GM12878 (cell line): Measurements from ENCODE around the gene METTL3. TPM values are rescaled to one million over a fixed set of nuclear protein-coding genes. Genes with fewer than 3 reads are reported as not detected.

Source experiments
- ATAC-seq: fragments of 200-7000 bp; cut with Tn5 transposase; 3 replicates; pipeline ENCODE4 v1.9.1; 2020; ENCODE audit warnings: mild to moderate bottlenecking, moderate library complexity
- BruUV-seq: library from RNA; stranded (reverse); fragments of 400-500 nt; replicated peaks from 2 replicates; lab custom pipeline; 2021; lab: Mats Ljungman, UMichigan
- CTCF ChIA-PET: fragments of 300-600 bp; sonication (Branson Sonifier 250); formaldehyde crosslinking; extraction: SDS; loops from one replicate; lab custom pipeline; 2021; ENCODE audit warnings: inconsistent platforms; lab: Yijun Ruan, JAX
- POLR2A ChIA-PET: fragments of 350-600 bp; formaldehyde crosslinking; extraction: SDS; loops from one replicate; lab custom pipeline; 2021; ENCODE audit warnings: inconsistent platforms; lab: Charles Lee
- RAD21 ChIA-PET: fragments of 300-600 bp; sonication (Branson Sonifier 250); formaldehyde crosslinking; loops from one replicate; lab custom pipeline; 2023; ENCODE audit warnings: antibody characterized with exemption; ENCODE audit not compliant: unreplicated experiment; lab: Charles Lee
- SMC1A ChIA-PET: fragments of 300-600 bp; sonication (Branson Sonifier 250); formaldehyde crosslinking; loops from one replicate; lab custom pipeline; 2023; ENCODE audit not compliant: unreplicated experiment, uncharacterized antibody; lab: Charles Lee
- DNase-seq: peaks from one replicate; pipeline ENCODE4 v3.0.0-alpha.2; 2011; ENCODE audit warnings: low read depth, low spot score
- FAIRE-seq: peaks from 3 replicates; lab custom pipeline; 2011; peaks lifted over from hg19 to GRCh38; lab: Jason Lieb, UNC
- H2AFZ ChIP-seq: 2 replicates; pipeline ENCODE4 v1.6.0; 2011; ENCODE audit warnings: low read depth, low read length, control low read depth; ENCODE audit not compliant: control insufficient read depth
- H3K27ac ChIP-seq: 2 replicates; pipeline ENCODE4 v1.5.1; 2011; ENCODE audit warnings: control low read depth; ENCODE audit not compliant: control insufficient read depth, insufficient read depth
- H3K27me3 ChIP-seq, 2 experiments: replicated peaks in 1 of 2; 2 replicates each; pipeline versions ENCODE4 v1.6.0 to v1.6.1; 2011; ENCODE audit warnings: low read length in 1 of 2; ENCODE audit not compliant: control insufficient read depth in 2 of 2, insufficient read depth in 2 of 2
- H3K36me3 ChIP-seq, 2 experiments: 2 replicates each; pipeline ENCODE4 v1.5.1; 2011; ENCODE audit warnings: low read length in 1 of 2; ENCODE audit not compliant: control insufficient read depth in 2 of 2, insufficient read depth in 2 of 2
- H3K4me1 ChIP-seq: 2 replicates; pipeline ENCODE4 v1.6.1; 2011; ENCODE audit warnings: mild to moderate bottlenecking, low read length, moderate library complexity, mixed read lengths; ENCODE audit not compliant: control insufficient read depth, insufficient read depth
- H3K4me2 ChIP-seq: 2 replicates; pipeline ENCODE4 v1.6.0; 2011; ENCODE audit warnings: control low read depth; ENCODE audit not compliant: control insufficient read depth, insufficient read depth
- H3K4me3 ChIP-seq: fragments of 200-600 bp; sonication (generic); 2 replicates; pipeline ENCODE4 v1.5.1; 2016
- H3K79me2 ChIP-seq: 2 replicates; pipeline ENCODE4 v1.6.0; 2011; ENCODE audit warnings: low read length; ENCODE audit not compliant: control insufficient read depth, insufficient read depth
- H3K9ac ChIP-seq: 2 replicates; pipeline ENCODE4 v1.8.0; 2011; ENCODE audit warnings: low read length, control low read depth, mixed read lengths; ENCODE audit not compliant: control insufficient read depth, insufficient read depth
- H3K9me3 ChIP-seq: replicated peaks from 3 replicates; pipeline ENCODE4 v1.5.1; 2011; ENCODE audit warnings: mild to moderate bottlenecking, low read length; ENCODE audit not compliant: control insufficient read depth, insufficient read depth
- H4K20me1 ChIP-seq: 2 replicates; pipeline ENCODE4 v1.6.0; 2011; ENCODE audit not compliant: control insufficient read depth, insufficient read depth
- BHLHE40 ChIP-seq, 2 experiments: fragments of 450-650 bp in 1 of 2; IDR thresholded peaks; 2 replicates each; pipeline ENCODE4 v1.6.1; 2011 to 2017; ENCODE audit warnings: low read depth in 2 of 2, borderline replicate concordance in 1 of 2, improper control_type of control experiment in 1 of 2, low read length in 1 of 2, mild to moderate bottlenecking in 1 of 2
- BMI1 ChIP-seq: fragments of 450-650 bp; IDR thresholded peaks from 2 replicates; pipeline ENCODE4 v1.6.1; 2016; ENCODE audit warnings: mild to moderate bottlenecking, moderate library complexity, borderline replicate concordance
- BRCA1 ChIP-seq: IDR thresholded peaks from 2 replicates; pipeline ENCODE4 v1.6.1; 2011; ENCODE audit warnings: low read depth, low read length, improper control_type of control experiment
- CEBPB ChIP-seq, 2 experiments: fragments of 150-350 bp in 1 of 2; IDR thresholded peaks; 2 replicates each; pipeline ENCODE4 v1.6.1; 2012 to 2014; ENCODE audit warnings: low read depth in 2 of 2, low read length in 2 of 2, borderline replicate concordance in 1 of 2, inconsistent platforms in 1 of 2
- IRF4 ChIP-seq: IDR thresholded peaks from 2 replicates; pipeline ENCODE4 v1.6.1; 2011; ENCODE audit warnings: low read depth, low read length
- NBN ChIP-seq: fragments of 450-650 bp; IDR thresholded peaks from 2 replicates; pipeline ENCODE4 v1.6.1; 2016
- POLR2AphosphoS2 ChIP-seq: IDR thresholded peaks from 2 replicates; pipeline ENCODE4 v1.6.1; 2011; ENCODE audit warnings: low read depth, mild to moderate bottlenecking, low read length, improper control_type of control experiment, moderate library complexity
- RFX5 ChIP-seq: IDR thresholded peaks from 2 replicates; pipeline ENCODE4 v1.6.1; 2011; ENCODE audit warnings: low read depth, low read length, improper control_type of control experiment
- RUNX3 ChIP-seq: IDR thresholded peaks from 2 replicates; pipeline ENCODE4 v1.6.1; 2012; ENCODE audit warnings: low read length, inconsistent platforms
- SUZ12 ChIP-seq: fragments of 200-600 bp; sonication (generic); IDR thresholded peaks from one replicate; pipeline ENCODE4 v1.6.1; 2018; ENCODE audit warnings: antibody characterized with exemption, mild to moderate bottlenecking; ENCODE audit not compliant: unreplicated experiment
- TARDBP ChIP-seq: IDR thresholded peaks from 2 replicates; pipeline ENCODE4 v1.6.1; 2016; ENCODE audit warnings: borderline replicate concordance
- ZBTB11 ChIP-seq: fragments of 450-650 bp; formaldehyde crosslinking; IDR thresholded peaks from 2 replicates; pipeline ENCODE4 v1.5.0; 2022; ENCODE audit warnings: mild to moderate bottlenecking, missing genetic modification characterization
- ZNF207 ChIP-seq: fragments of 450-650 bp; IDR thresholded peaks from 2 replicates; pipeline ENCODE4 v1.6.1; 2014; ENCODE audit warnings: antibody characterized with exemption, mild to moderate bottlenecking, borderline replicate concordance
- ZNF592 ChIP-seq: fragments of 450-650 bp; IDR thresholded peaks from 2 replicates; pipeline ENCODE4 v1.6.1; 2017; ENCODE audit warnings: mild to moderate bottlenecking, moderate library complexity
- WGBS: methylation state at CpG from one replicate; pipeline ENCODE4 v1.1.6; 2016; ENCODE audit warnings: low lambda C conversion rate; ENCODE audit not compliant: insufficient replicate concordance, insufficient coverage; ENCODE audit errors: missing lambda C conversion rate; 5-methylcytosine and 5-hydroxymethylcytosine counted together
- in situ Hi-C: fragments of 300-500 bp; cut with MboI; formaldehyde crosslinking; loops from 9 replicates; pipeline ENCODE4 v1.14.3; 2018; ENCODE audit warnings: mixed read lengths
- intact Hi-C: fragments of 100-400 bp; cut with micrococcal nuclease; formaldehyde crosslinking; loops from one replicate; pipeline ENCODE4 v1.14.2; 2022; ENCODE audit not compliant: unreplicated experiment
- polyA plus RNA-seq, 11 experiments: library from polyadenylated mRNA; depleted of rRNA in 4 of 11; unstranded in 6 of 11; stranded (reverse) in 5 of 11; fragments of >200 nt; fragmentation: Nextera tagmentation in 4 of 11; fragmentation: Illumina TruSeq in 1 of 11; extraction: Ambion mirVana in 4 of 11; extraction: Trizol in 1 of 11; gene quantifications; 1 replicate in 1 of 11; 2 replicates in 10 of 11; pipeline versions ENCODE4 v1.2.1 to v1.2.3, GENCODE V29; 2011 to 2016; ENCODE audit warnings: inconsistent platforms in 2 of 11, missing spikeins in 2 of 11, low read depth in 1 of 11
- total RNA-seq, 4 experiments: library from RNA; depleted of rRNA in 3 of 4; stranded (reverse); fragments of >200 nt in 3 of 4; fragmentation: Illumina TruSeq in 1 of 4; extraction: Trizol in 1 of 4; gene quantifications; 2 replicates each; pipeline versions ENCODE4 v1.2.1 to v1.2.3, GENCODE V29; 2013 to 2021

METTL3 gene
- total and polyA plus RNA-seq, 10 of the 15 experiments (the other 5 are each of a cell fraction or from before 2014, with no cell fraction given) = 32.8 to 165 (median 65.5) TPM

- TF ChIP-seq ZNF592 (no peak), RFX5 (no peak), BHLHE40 (IDR thresholded peaks at IDR 0.05; ENCODE audit: borderline replicate concordance in 1 of 2, low read depth in 2 of 2, low read length in 1 of 2) (no peak)
- TF ChIP-seq, all 136 proteins: peak for 0
Measured at GRCh38 chr14:21524575-21525490, 13.7 kb upstream of the METTL3 start (continued).

GRCh38 chr14:21523203-21523602 lies 12.1 kb upstream of the METTL3 start:
- H3K4me3 ChIP-seq = no peak overlapping the region
- CTCF ChIA-PET = no interaction called here
- no peaks in the 10 kb centered on the region for H4K20me1 ChIP-seq
- H3K79me2 ChIP-seq = no peaks in the 10 kb centered on the region
- no peak overlapping the region for H3K9ac ChIP-seq
- SMC1A ChIA-PET = interaction anchor here (1.2 to 2.2 kb wide), 2 partner anchors 26 to 34 kb away, joined by 3 to 12 read pairs; no protein-coding TSS in a partner anchor
- WGBS = 52% methylated on average over 7 of the region's 7 CpGs
- POLR2A ChIA-PET = no interaction called here
- H2AFZ ChIP-seq = no peak overlapping the region
- in situ Hi-C loops = no loop called here
- H3K27ac ChIP-seq = no peak overlapping the region
- no peaks in the 10 kb centered on the region for H3K27me3 ChIP-seq
- H3K4me2 ChIP-seq = no peak overlapping the region
- intact Hi-C loops = no loop called here
- peaks cover 12% of the 10 kb centered on the region for H3K4me1 ChIP-seq
- RAD21 ChIA-PET = interaction anchor here (3.1 kb wide), 1 partner anchor 25 kb away, joined by 10 read pairs; no protein-coding TSS in a partner anchor
- DNase-seq = no peak
- BruUV-seq = no TSS peak
- FAIRE-seq = no peak
- no peaks in the 10 kb centered on the region for H3K36me3 ChIP-seq
- no peaks in the 10 kb centered on the region for H3K9me3 ChIP-seq
- ATAC-seq = no peak
- TF ChIP-seq TARDBP (no peak), SUZ12 (no peak), POLR2AphosphoS2 (no peak), NBN (no peak), RUNX3 (no peak), ZNF207 (no peak), CEBPB (IDR thresholded peaks at IDR 0.05; ENCODE audit: borderline replicate concordance in 1 of 2, low read depth in 2 of 2, low read length in 2 of 2) (no peak), IRF4 (no peak), BMI1 (no peak), ZBTB11 (no peak), BRCA1 (no peak)
